Adrenal gland (tissue), 12 donors: ENCODE measurements around the gene SCCPDH. TPM values are rescaled to one million over a fixed set of nuclear protein-coding genes. Genes with fewer than 3 reads are reported as not detected.

ENCODE experiments used
- DNase-seq, 7 donors: peaks; one replicate each; pipeline ENCODE4 v3.0.0-alpha.2; 2019 to 2020
- H3K27ac ChIP-seq, 5 donors: fragments of 200-600 bp; sonication (generic) in 4 of 5; 1 replicate in 3 of 5; 2 replicates in 2 of 5; pipeline versions ENCODE4 v1.5.1 to v1.8.0; 2016 to 2020; ENCODE audit warnings: mild to moderate bottlenecking in 1 of 5
- H3K27me3 ChIP-seq: fragments of 200-600 bp; 2 replicates; pipeline ENCODE4 v1.8.0; 2021
- H3K36me3 ChIP-seq, 2 donors: fragments of 200-600 bp; replicated peaks in 1 of 2; 1 replicate in 1 of 2; 2 replicates in 1 of 2; pipeline versions ENCODE4 v1.5.1 to v1.8.0; 2018 to 2022
- H3K4me1 ChIP-seq, 2 donors: fragments of 200-600 bp; replicated peaks in 1 of 2; 1 replicate in 1 of 2; 2 replicates in 1 of 2; pipeline versions ENCODE4 v1.5.1 to v1.8.0; 2018 to 2021
- H3K4me3 ChIP-seq, 4 donors: fragments of 200-600 bp; sonication (generic) in 3 of 4; one replicate each; pipeline ENCODE4 v1.5.1; 2016 to 2018
- H3K9me3 ChIP-seq, 3 donors: fragments of 200-600 bp; sonication (generic) in 1 of 3; replicated peaks in 1 of 3; 1 replicate in 2 of 3; 2 replicates in 1 of 3; pipeline versions ENCODE4 v1.5.1 to v1.8.0; 2016 to 2021
- CTCF ChIP-seq, 6 experiments: fragments of 450-650 bp in 4 of 6; fragments of 200-600 bp in 2 of 6; sonication (generic) in 1 of 6; IDR thresholded peaks; 1 replicate in 5 of 6; 2 replicates in 1 of 6; pipeline versions ENCODE4 v1.5.1 to v1.8.0; 2016 to 2021; ENCODE audit warnings: antibody characterized with exemption in 6 of 6, mild to moderate bottlenecking in 2 of 6, moderate library complexity in 1 of 6
- POLR2A ChIP-seq, 2 donors: fragments of 450-650 bp; IDR thresholded peaks; one replicate each; pipeline ENCODE4 v1.6.1; 2017; ENCODE audit warnings: antibody characterized with exemption in 2 of 2, mild to moderate bottlenecking in 2 of 2, moderate library complexity in 1 of 2
- WGBS, 4 donors: extraction: QIAGEN DNeasy Blood & Tissue Kit in 2 of 4; methylation state at CpG; one replicate each; pipeline versions ENCODE4 v1.1.5 to v1.1.7; 2013 to 2017; 5-methylcytosine and 5-hydroxymethylcytosine counted together
- intact Hi-C, 2 donors: fragments of 100-400 bp; cut with DNase I; formaldehyde crosslinking; loops; one replicate each; pipeline versions ENCODE4 v1.14.1 to v1.15.0; 2022 to 2023
- polyA plus RNA-seq, 3 donors: library from polyadenylated mRNA; stranded (reverse); fragments of 200-250 nt in 2 of 3; fragments of 350-450 nt in 1 of 3; fragmentation: Illumina TruSeq in 1 of 3; extraction: RNeasy Lipid Tissue Mini Kit (QIAGEN cat#74804) in 1 of 3; gene quantifications; one replicate each; pipeline ENCODE4 v1.2.3, GENCODE V29; 2013 to 2014
- total RNA-seq, 9 donors: library from RNA; depleted of rRNA in 4 of 9; stranded (reverse); fragments of >200 nt in 4 of 9; fragments of 120-200 nt in 1 of 9; fragmentation: NEBNext Ultra II Directional in 1 of 9; extraction: Animal tissue kit (Norgen Biotek cat#: 25700) in 1 of 9; gene quantifications; one replicate each; pipeline versions ENCODE4 v1.1.0 to v1.2.4, GENCODE V29; 2013 to 2023
- donor health status: healthy with polysubstance abuse.
- donor health status: Bipolar disorder and iron deficiency.
- donor health status: DM: yes; HTN: yes; CAD: no.
- donor health status: DM: no; HTN: no; CAD: no.
- donor health status: DM: no; HTN: no; CAD: no.
- donor health status: DM: yes; HTN: yes; CAD: no.

Gene SCCPDH
- total and polyA plus RNA-seq, 12 donors: 12.0 to 180 (median 60.7) TPM

- intact Hi-C loops: loop anchor here (10.0 kb wide), 2 partner anchors 73 to 177 kb away; partner anchors contain the start of gene SMYD3 (in 1 of the 2)
- 67 to 72% (median 71%) methylated on average over 15 of the region's 15 CpGs for WGBS, 4 donors
Measured at GRCh38 chr1:246681900-246682895, 42.0 kb upstream of the SCCPDH start.

GRCh38 chr1:246683521-246683920 lies 40.7 kb upstream of the SCCPDH start:
- H3K27me3 ChIP-seq: no peaks in the 10 kb centered on the region
- TF ChIP-seq CTCF (IDR thresholded peaks at IDR 0.05) (no peak), POLR2A (IDR thresholded peaks at IDR 0.05) (no peak)
- 91 to 97% (median 96%) methylated on average over 8 to 9 of the region's 9 CpGs for WGBS, 4 donors
- DNase-seq: no peak
- H3K36me3 ChIP-seq: no peaks in the 10 kb centered on the region
- intact Hi-C loops: loop anchor here (10.0 kb wide), 2 partner anchors 71 to 179 kb away; partner anchors contain the start of gene SMYD3 (in 1 of the 2)
- no peak overlapping the region for H3K27ac ChIP-seq
- peaks cover 0 to 14% of the 10 kb centered on the region in 2 donors for H3K4me1 ChIP-seq
- H3K9me3 ChIP-seq: no peaks in the 10 kb centered on the region
- no peak overlapping the region for H3K4me3 ChIP-seq

More at GRCh38 chr1:246681900-246682895, 42.0 kb upstream of the SCCPDH start:
- Histone ChIP-seq H3K36me3 (no peaks in the 10 kb centered on the region), H3K27ac (peak overlapping the region in 2 of 5 donors; percentile 41 to 44), H3K4me3 (no peak overlapping the region), H3K27me3 (no peaks in the 10 kb centered on the region), H3K9me3 (no peaks in the 10 kb centered on the region), H3K4me1 (peaks cover 0 to 14% of the 10 kb centered on the region in 2 donors)
- TF ChIP-seq CTCF (IDR thresholded peaks at IDR 0.05) (no peak), POLR2A (IDR thresholded peaks at IDR 0.05) (no peak)
- no peak for DNase-seq

- H3K4me1 ChIP-seq: peaks cover 0 to 9% of the 10 kb centered on the region in 2 donors
Measured at GRCh38 chr1:246687002-246687401, 37.2 kb upstream of the SCCPDH start.

More at GRCh38 chr1:246687002-246687401, 37.2 kb upstream of the SCCPDH start:
- no peak for TF ChIP-seq POLR2A (IDR thresholded peaks at IDR 0.05)
- no peak for TF ChIP-seq CTCF (IDR thresholded peaks at IDR 0.05)
- intact Hi-C loops: loop anchor here (10.0 kb wide), 2 partner anchors 68 to 182 kb away; partner anchors contain the start of gene SMYD3 (in 1 of the 2)
- no peaks in the 10 kb centered on the region for H3K9me3 ChIP-seq
- H3K27me3 ChIP-seq: no peaks in the 10 kb centered on the region
- no peaks in the 10 kb centered on the region for H3K36me3 ChIP-seq
- H3K27ac ChIP-seq: no peak overlapping the region
- WGBS, 4 donors: 68 to 85% (median 81%) methylated on average over 6 to 14 of the region's 14 CpGs
- no peak for DNase-seq
- H3K4me3 ChIP-seq: no peak overlapping the region
